GM18870 (cell line): ENCODE results near the gene SPTB.
"Not testable (repeated sequence)": the region's sequence is repeated elsewhere in the genome, so short reads cannot be mapped to it uniquely, and the experiment has no call there.

Experiments
- ATAC-seq: cut with Tn5 transposase; IDR thresholded peaks from one replicate; pipeline ENCODE4 v1.9.1; 2021; ENCODE audit warnings: moderate library complexity; ENCODE audit not compliant: unreplicated experiment

Gene SPTB

GRCh38 chr14:64879635-64880220, at the start of gene SPTB:
SPTB (minus strand) TSS chr14:64879907; CDS start chr14:64823094, 56,813 bp downstream.
- no peak for ATAC-seq

GRCh38 chr14:64929014-64929359, 49.3 kb upstream of the SPTB start:
- no peak for ATAC-seq

GRCh38 chr14:64928239-64929013, 48.7 kb upstream of the SPTB start:
- peak; percentile 86 for ATAC-seq

- ATAC-seq = no peak
Measured at GRCh38 chr14:64927031-64927430, 47.3 kb upstream of the SPTB start.

- ATAC-seq = no peak
Measured at GRCh38 chr14:64926398-64926995, 46.8 kb upstream of the SPTB start.

- ATAC-seq = no peak
Measured at GRCh38 chr14:64923015-64923414, 43.3 kb upstream of the SPTB start.

- no peak for ATAC-seq
Measured at GRCh38 chr14:64920465-64920864, 40.8 kb upstream of the SPTB start.

- no peak for ATAC-seq
Measured at GRCh38 chr14:64919618-64920017, 39.9 kb upstream of the SPTB start.

GRCh38 chr14:64919215-64919614, 39.5 kb upstream of the SPTB start:
- ATAC-seq = no peak

- ATAC-seq = no peak
Measured at GRCh38 chr14:64918216-64918615, 38.5 kb upstream of the SPTB start.

GRCh38 chr14:64915797-64916196, 36.1 kb upstream of the SPTB start:
- no peak for ATAC-seq

- ATAC-seq = no peak
Measured at GRCh38 chr14:64915029-64915424, 35.3 kb upstream of the SPTB start.

- peak; percentile 90 for ATAC-seq
Measured at GRCh38 chr14:64914237-64915028, 34.7 kb upstream of the SPTB start, which contains the start of gene CHURC1. CHURC1 (plus strand) TSS chr14:64914455; CDS start chr14:64914496, 41 bp downstream.

- not testable (repeated sequence) for ATAC-seq
Measured at GRCh38 chr14:64913477-64913876, 33.8 kb upstream of the SPTB start.

GRCh38 chr14:64912261-64912660, 32.6 kb upstream of the SPTB start:
- ATAC-seq = no peak

GRCh38 chr14:64910847-64911495, 31.3 kb upstream of the SPTB start:
- no peak for ATAC-seq

- no peak for ATAC-seq
Measured at GRCh38 chr14:64906022-64906421, 26.3 kb upstream of the SPTB start.

- no peak for ATAC-seq
Measured at GRCh38 chr14:64899958-64900357, 20.3 kb upstream of the SPTB start.

GRCh38 chr14:64891839-64892375, 12.2 kb upstream of the SPTB start:
- ATAC-seq = no peak

- no peak for ATAC-seq
Measured at GRCh38 chr14:64891173-64891838, 11.6 kb upstream of the SPTB start.
